ENCODE measurements around the gene EBF3.

Gene EBF3

DNA sequence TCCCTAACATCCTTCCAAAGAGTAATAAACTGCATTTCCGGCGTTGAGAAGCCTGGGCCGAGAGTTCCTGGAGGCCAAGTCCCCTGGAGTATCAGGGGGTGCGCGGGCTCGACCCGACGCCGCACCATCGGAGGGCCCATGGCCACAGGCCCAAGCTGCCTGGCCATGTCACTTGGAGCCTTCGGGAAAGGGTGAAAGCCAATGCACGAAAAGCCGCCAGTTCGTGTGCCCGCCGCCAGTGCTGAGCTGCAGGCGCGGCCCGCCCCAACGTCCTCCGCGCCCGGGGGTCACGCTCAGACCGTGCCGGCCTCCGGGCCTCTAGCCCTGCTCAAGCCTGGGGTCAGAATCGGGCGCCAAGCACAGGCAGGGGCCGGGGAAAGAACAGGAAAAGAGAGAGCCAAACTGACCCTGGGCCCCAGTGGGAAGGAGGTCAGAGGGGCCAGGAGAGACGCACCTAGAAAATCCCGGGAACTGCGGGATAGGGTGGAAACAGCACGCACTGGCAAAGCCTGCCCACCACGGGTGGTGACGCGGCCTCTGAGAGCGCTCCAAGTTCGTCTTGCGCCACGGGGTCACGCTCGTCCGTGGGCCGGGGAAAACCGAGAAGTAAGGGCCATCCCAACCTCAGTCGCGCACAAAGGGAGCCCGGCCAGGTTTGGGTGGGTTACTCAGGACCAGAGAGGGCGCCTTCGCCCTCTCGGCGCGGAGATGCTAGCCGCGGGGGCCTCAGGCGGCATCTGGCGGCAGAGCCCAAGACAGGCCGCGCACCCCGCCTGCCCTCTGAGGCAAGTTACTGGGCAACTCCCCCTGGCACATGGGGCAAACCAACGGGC lies 4.2 kb upstream of the EBF3 start:
- no peak overlapping the region for H3K4me3 ChIP-seq (replicated peaks; ENCODE audit: low read depth, low read length)
- no peak for DNase-seq (ENCODE audit: low read depth)
- TF ChIP-seq, protein P1, sequence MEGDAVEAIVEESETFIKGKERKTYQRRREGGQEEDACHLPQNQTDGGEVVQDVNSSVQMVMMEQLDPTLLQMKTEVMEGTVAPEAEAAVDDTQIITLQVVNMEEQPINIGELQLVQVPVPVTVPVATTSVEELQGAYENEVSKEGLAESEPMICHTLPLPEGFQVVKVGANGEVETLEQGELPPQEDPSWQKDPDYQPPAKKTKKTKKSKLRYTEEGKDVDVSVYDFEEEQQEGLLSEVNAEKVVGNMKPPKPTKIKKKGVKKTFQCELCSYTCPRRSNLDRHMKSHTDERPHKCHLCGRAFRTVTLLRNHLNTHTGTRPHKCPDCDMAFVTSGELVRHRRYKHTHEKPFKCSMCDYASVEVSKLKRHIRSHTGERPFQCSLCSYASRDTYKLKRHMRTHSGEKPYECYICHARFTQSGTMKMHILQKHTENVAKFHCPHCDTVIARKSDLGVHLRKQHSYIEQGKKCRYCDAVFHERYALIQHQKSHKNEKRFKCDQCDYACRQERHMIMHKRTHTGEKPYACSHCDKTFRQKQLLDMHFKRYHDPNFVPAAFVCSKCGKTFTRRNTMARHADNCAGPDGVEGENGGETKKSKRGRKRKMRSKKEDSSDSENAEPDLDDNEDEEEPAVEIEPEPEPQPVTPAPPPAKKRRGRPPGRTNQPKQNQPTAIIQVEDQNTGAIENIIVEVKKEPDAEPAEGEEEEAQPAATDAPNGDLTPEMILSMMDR (IDR thresholded peaks at IDR 0.05; ENCODE audit: low read length, missing control alignments), result no peak

DNA sequence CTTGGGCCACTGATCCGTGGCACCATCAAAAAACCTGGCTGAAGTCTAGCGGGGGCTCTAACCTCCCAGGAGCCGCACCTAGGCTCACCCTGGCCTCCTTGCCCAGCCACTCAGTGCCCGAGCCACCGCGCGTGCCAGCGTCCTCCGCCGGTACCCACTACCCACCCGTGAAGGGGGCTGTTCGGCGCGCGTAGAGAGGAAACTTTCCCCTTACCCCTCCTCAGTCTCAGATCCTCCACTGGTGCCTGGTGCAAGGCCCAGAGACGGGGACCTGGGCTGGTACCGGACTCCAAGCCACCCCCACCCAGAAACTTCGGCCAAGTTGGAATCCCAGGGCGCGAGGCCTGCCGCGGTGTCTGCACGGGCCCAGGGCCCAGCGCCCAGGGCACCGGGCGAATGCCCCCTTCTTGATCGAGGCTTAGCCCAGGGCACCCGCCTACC lies 3.5 kb upstream of the EBF3 start:
- no peak overlapping the region for H3K4me3 ChIP-seq (replicated peaks; ENCODE audit: low read depth, low read length)
- TF ChIP-seq, protein P1 (IDR thresholded peaks at IDR 0.05; ENCODE audit: low read length, missing control alignments), result no peak
- DNase-seq (ENCODE audit: low read depth), result no peak

GRCh38 chr10:129966889-129967578 lies 3.0 kb upstream of the EBF3 start:
- TF ChIP-seq, protein P1 (IDR thresholded peaks at IDR 0.05; ENCODE audit: low read length, missing control alignments), result no peak
- no peak overlapping the region for H3K4me3 ChIP-seq (replicated peaks; ENCODE audit: low read depth, low read length)
- no peak for DNase-seq (ENCODE audit: low read depth)

DNA sequence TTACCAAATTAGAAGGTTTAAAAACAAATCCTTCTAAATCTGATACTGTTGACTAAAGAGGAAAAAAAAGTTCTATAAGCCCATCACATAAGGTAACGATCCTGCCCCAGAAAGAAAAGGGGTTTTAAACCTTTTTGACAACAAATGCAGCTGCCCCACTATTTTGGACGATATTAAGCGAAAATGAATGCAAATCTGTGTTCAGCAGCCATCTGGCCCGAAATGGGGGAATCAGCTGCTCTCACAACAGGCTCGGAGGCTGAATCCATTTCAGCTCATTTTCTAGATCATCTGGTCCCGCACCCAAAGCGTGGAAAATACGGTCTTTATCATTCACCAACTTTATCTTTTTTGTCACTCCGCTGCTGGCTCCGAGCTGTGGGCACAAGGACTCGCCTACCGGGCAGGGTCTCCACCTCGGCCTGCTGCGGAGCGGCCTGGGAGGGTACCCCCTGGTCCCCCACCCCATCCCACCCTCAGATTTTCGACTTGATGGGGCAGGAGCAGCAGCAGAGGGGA lies 2.4 kb upstream of the EBF3 start:
- TF ChIP-seq, protein P1 (IDR thresholded peaks at IDR 0.05; ENCODE audit: low read length, missing control alignments), result no peak
- no peak overlapping the region for H3K4me3 ChIP-seq (replicated peaks; ENCODE audit: low read depth, low read length)
- no peak for DNase-seq (ENCODE audit: low read depth)

DNA sequence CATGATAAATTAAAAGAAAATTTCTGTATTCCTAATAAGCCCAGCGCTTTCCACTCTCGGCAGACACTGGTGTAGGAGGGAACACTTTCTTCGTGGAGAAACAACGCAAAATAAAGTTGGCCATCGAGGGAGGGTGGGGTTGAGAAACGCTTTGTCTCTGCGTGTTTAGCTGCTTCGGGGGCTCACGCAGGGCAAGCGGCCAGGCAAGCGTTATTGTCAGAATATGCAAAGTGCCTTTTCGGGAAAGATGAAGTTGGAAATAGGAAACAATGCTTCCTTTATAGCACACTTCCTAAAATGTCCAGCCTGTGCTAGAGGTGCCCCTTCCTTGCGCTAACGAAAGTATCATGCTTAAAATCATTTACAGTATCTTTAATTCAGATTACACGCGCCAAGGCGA lies 1.9 kb upstream of the EBF3 start:
- TF ChIP-seq, protein P1 (IDR thresholded peaks at IDR 0.05; ENCODE audit: low read length, missing control alignments), result no peak
- no peak for DNase-seq (ENCODE audit: low read depth)

GRCh38 chr10:129965425-129965808 lies 1.3 kb upstream of the EBF3 start:
- H3K4me3 ChIP-seq (replicated peaks; ENCODE audit: low read depth, low read length), result no peak overlapping the region
- DNase-seq (ENCODE audit: low read depth), result no peak
- TF ChIP-seq, protein P1 (IDR thresholded peaks at IDR 0.05; ENCODE audit: low read length, missing control alignments), result no peak

More for the DNA sequence above, 1.9 kb upstream of the EBF3 start:
- no peak overlapping the region for H3K4me3 ChIP-seq (replicated peaks; ENCODE audit: low read depth, low read length)
